ENCODE results near the gene TMEM108.

The TMEM108 gene

GRCh38 chr3:133259767-133260166 is 221.6 kb downstream of the TMEM108 start:
- no peak overlapping the region for H3K9ac ChIP-seq (ENCODE audit: low read depth, low read length)
- H3K9me3 ChIP-seq (ENCODE audit: control insufficient read depth, insufficient read depth, low read length) = no peaks in the 10 kb centered on the region
- no peaks in the 10 kb centered on the region for H3K4me1 ChIP-seq (ENCODE audit: insufficient read depth, low read length)
- H3K36me3 ChIP-seq (ENCODE audit: insufficient read depth, low read length) = no peaks in the 10 kb centered on the region

- Histone ChIP-seq H3K9me3 (ENCODE audit: control insufficient read depth, insufficient read depth, low read length) (no peaks in the 10 kb centered on the region), H3K4me1 (ENCODE audit: insufficient read depth, low read length) (no peaks in the 10 kb centered on the region), H3K9ac (ENCODE audit: low read depth, low read length) (no peak overlapping the region), H3K36me3 (ENCODE audit: insufficient read depth, low read length) (no peaks in the 10 kb centered on the region)
These were observed 224.1 kb downstream of the TMEM108 start for GRCh38 chr3:133262333-133262732.

GRCh38 chr3:133264920-133265319 is 226.7 kb downstream of the TMEM108 start:
- no peaks in the 10 kb centered on the region for H3K4me1 ChIP-seq (ENCODE audit: insufficient read depth, low read length)
- H3K36me3 ChIP-seq (ENCODE audit: insufficient read depth, low read length) = no peaks in the 10 kb centered on the region
- H3K9me3 ChIP-seq (ENCODE audit: control insufficient read depth, insufficient read depth, low read length) = no peaks in the 10 kb centered on the region
- H3K9ac ChIP-seq (ENCODE audit: low read depth, low read length) = no peak overlapping the region

GRCh38 chr3:133268726-133269134 is 230.5 kb downstream of the TMEM108 start:
- no peak overlapping the region for H3K9ac ChIP-seq (ENCODE audit: low read depth, low read length)
- peaks cover 3% of the 10 kb centered on the region; the same call in 1 of the 2 replicates for H3K4me1 ChIP-seq (ENCODE audit: insufficient read depth, low read length)
- H3K36me3 ChIP-seq (ENCODE audit: insufficient read depth, low read length) = no peaks in the 10 kb centered on the region
- no peaks in the 10 kb centered on the region for H3K9me3 ChIP-seq (ENCODE audit: control insufficient read depth, insufficient read depth, low read length)

GRCh38 chr3:133269393-133269792 is 231.2 kb downstream of the TMEM108 start:
- Histone ChIP-seq H3K36me3 (ENCODE audit: insufficient read depth, low read length) (no peaks in the 10 kb centered on the region), H3K9ac (ENCODE audit: low read depth, low read length) (no peak overlapping the region), H3K9me3 (ENCODE audit: control insufficient read depth, insufficient read depth, low read length) (no peaks in the 10 kb centered on the region), H3K4me1 (ENCODE audit: insufficient read depth, low read length) (peaks cover 3% of the 10 kb centered on the region; the same call in 1 of the 2 replicates)

GRCh38 chr3:133270631-133271030 is 232.4 kb downstream of the TMEM108 start:
- H3K36me3 ChIP-seq (ENCODE audit: insufficient read depth, low read length) = no peaks in the 10 kb centered on the region
- H3K9me3 ChIP-seq (ENCODE audit: control insufficient read depth, insufficient read depth, low read length) = no peaks in the 10 kb centered on the region
- H3K4me1 ChIP-seq (ENCODE audit: insufficient read depth, low read length) = peaks cover 3% of the 10 kb centered on the region; the same call in 1 of the 2 replicates
- H3K9ac ChIP-seq (ENCODE audit: low read depth, low read length) = no peak overlapping the region

- Histone ChIP-seq H3K9me3 (ENCODE audit: control insufficient read depth, insufficient read depth, low read length) (no peaks in the 10 kb centered on the region), H3K4me1 (ENCODE audit: insufficient read depth, low read length) (peaks cover 3% of the 10 kb centered on the region; the same call in 1 of the 2 replicates), H3K36me3 (ENCODE audit: insufficient read depth, low read length) (no peaks in the 10 kb centered on the region), H3K9ac (ENCODE audit: low read depth, low read length) (no peak overlapping the region)
These were observed 232.9 kb downstream of the TMEM108 start for GRCh38 chr3:133271042-133271441.

- H3K9me3 ChIP-seq (ENCODE audit: control insufficient read depth, insufficient read depth, low read length) = no peaks in the 10 kb centered on the region
- no peak overlapping the region for H3K9ac ChIP-seq (ENCODE audit: low read depth, low read length)
- peaks cover 3% of the 10 kb centered on the region; the same call in 1 of the 2 replicates for H3K4me1 ChIP-seq (ENCODE audit: insufficient read depth, low read length)
- no peaks in the 10 kb centered on the region for H3K36me3 ChIP-seq (ENCODE audit: insufficient read depth, low read length)
These were observed 233.3 kb downstream of the TMEM108 start for GRCh38 chr3:133271539-133271938.

GRCh38 chr3:133273346-133273745 is 235.2 kb downstream of the TMEM108 start:
- Histone ChIP-seq H3K9me3 (ENCODE audit: control insufficient read depth, insufficient read depth, low read length) (no peaks in the 10 kb centered on the region), H3K9ac (ENCODE audit: low read depth, low read length) (no peak overlapping the region), H3K36me3 (ENCODE audit: insufficient read depth, low read length) (no peaks in the 10 kb centered on the region), H3K4me1 (ENCODE audit: insufficient read depth, low read length) (peaks cover 3% of the 10 kb centered on the region; the same call in 1 of the 2 replicates)

- H3K36me3 ChIP-seq (ENCODE audit: insufficient read depth, low read length) = no peaks in the 10 kb centered on the region
- peaks cover 3% of the 10 kb centered on the region; the same call in 1 of the 2 replicates for H3K4me1 ChIP-seq (ENCODE audit: insufficient read depth, low read length)
- H3K9ac ChIP-seq (ENCODE audit: low read depth, low read length) = no peak overlapping the region
- no peaks in the 10 kb centered on the region for H3K9me3 ChIP-seq (ENCODE audit: control insufficient read depth, insufficient read depth, low read length)
These were observed 236.3 kb downstream of the TMEM108 start for GRCh38 chr3:133274477-133274876.

- Histone ChIP-seq H3K9me3 (ENCODE audit: control insufficient read depth, insufficient read depth, low read length) (no peaks in the 10 kb centered on the region), H3K36me3 (ENCODE audit: insufficient read depth, low read length) (no peaks in the 10 kb centered on the region), H3K4me1 (ENCODE audit: insufficient read depth, low read length) (no peaks in the 10 kb centered on the region; the same call in 1 of the 2 replicates), H3K9ac (ENCODE audit: low read depth, low read length) (no peak overlapping the region)
These were observed 238.4 kb downstream of the TMEM108 start for GRCh38 chr3:133276594-133276993.

GRCh38 chr3:133277813-133278212 is 239.6 kb downstream of the TMEM108 start:
- Histone ChIP-seq H3K36me3 (ENCODE audit: insufficient read depth, low read length) (no peaks in the 10 kb centered on the region), H3K9ac (ENCODE audit: low read depth, low read length) (no peak overlapping the region), H3K4me1 (ENCODE audit: insufficient read depth, low read length) (no peaks in the 10 kb centered on the region), H3K9me3 (ENCODE audit: control insufficient read depth, insufficient read depth, low read length) (no peaks in the 10 kb centered on the region)

GRCh38 chr3:133278260-133279043 is 240.3 kb downstream of the TMEM108 start:
- Histone ChIP-seq H3K4me1 (ENCODE audit: insufficient read depth, low read length) (no peaks in the 10 kb centered on the region), H3K36me3 (ENCODE audit: insufficient read depth, low read length) (no peaks in the 10 kb centered on the region), H3K9me3 (ENCODE audit: control insufficient read depth, insufficient read depth, low read length) (no peaks in the 10 kb centered on the region), H3K9ac (ENCODE audit: low read depth, low read length) (no peak overlapping the region)

- H3K9ac ChIP-seq (ENCODE audit: low read depth, low read length) = no peak overlapping the region
- H3K36me3 ChIP-seq (ENCODE audit: insufficient read depth, low read length) = no peaks in the 10 kb centered on the region
- H3K9me3 ChIP-seq (ENCODE audit: control insufficient read depth, insufficient read depth, low read length) = no peaks in the 10 kb centered on the region
- peaks cover 9% of the 10 kb centered on the region for H3K4me1 ChIP-seq (ENCODE audit: insufficient read depth, low read length)
These were observed 242.4 kb downstream of the TMEM108 start for GRCh38 chr3:133280586-133280985.

GRCh38 chr3:133282236-133282635 is 244.0 kb downstream of the TMEM108 start:
- Histone ChIP-seq H3K4me1 (ENCODE audit: insufficient read depth, low read length) (peaks cover 9% of the 10 kb centered on the region), H3K9ac (ENCODE audit: low read depth, low read length) (no peak overlapping the region), H3K36me3 (ENCODE audit: insufficient read depth, low read length) (no peaks in the 10 kb centered on the region), H3K9me3 (ENCODE audit: control insufficient read depth, insufficient read depth, low read length) (no peaks in the 10 kb centered on the region)
